GM19193 (cell line): ENCODE data around the gene NINL.

Experiments
- POLR2A ChIP-seq: IDR thresholded peaks from 4 replicates; pipeline ENCODE4 v1.6.1; 2011; ENCODE audit not compliant: insufficient read depth, insufficient read length; ENCODE audit errors: extremely low read depth

Gene NINL

DNA sequence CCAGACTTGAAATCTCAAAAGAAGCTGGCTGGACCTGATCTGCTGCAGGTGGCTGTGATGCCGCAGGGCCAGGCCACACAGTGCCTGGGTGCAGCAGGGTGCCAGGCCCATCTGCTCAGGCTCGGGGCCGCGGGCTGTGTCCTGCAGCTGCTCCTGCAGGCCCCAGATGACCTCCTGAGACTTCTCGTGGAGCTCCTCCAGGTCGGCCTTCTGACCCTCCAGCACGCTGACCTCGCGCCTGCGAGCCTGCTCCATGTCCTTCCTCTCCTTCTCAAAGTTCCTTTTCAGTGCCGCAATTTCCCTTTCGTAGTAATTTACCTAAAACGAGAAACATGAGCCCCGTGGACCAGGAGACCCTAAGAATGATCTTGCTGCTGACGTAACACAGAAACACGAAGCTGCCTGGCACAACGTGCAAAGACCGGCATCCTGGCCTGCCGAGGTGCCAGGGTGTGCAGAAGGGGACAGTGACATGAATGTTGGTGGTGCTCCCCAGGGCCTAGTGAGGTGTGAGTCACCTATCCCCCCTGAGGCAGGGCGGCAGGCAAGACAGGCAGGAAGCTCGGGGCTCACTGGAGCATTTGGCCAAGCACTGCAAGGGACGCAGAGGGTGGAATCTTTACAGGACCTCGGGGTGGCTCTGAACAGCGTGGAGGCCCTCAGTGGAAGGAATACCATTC lies 106.3 kb downstream of the NINL start:
- no peak for TF ChIP-seq POLR2A

DNA sequence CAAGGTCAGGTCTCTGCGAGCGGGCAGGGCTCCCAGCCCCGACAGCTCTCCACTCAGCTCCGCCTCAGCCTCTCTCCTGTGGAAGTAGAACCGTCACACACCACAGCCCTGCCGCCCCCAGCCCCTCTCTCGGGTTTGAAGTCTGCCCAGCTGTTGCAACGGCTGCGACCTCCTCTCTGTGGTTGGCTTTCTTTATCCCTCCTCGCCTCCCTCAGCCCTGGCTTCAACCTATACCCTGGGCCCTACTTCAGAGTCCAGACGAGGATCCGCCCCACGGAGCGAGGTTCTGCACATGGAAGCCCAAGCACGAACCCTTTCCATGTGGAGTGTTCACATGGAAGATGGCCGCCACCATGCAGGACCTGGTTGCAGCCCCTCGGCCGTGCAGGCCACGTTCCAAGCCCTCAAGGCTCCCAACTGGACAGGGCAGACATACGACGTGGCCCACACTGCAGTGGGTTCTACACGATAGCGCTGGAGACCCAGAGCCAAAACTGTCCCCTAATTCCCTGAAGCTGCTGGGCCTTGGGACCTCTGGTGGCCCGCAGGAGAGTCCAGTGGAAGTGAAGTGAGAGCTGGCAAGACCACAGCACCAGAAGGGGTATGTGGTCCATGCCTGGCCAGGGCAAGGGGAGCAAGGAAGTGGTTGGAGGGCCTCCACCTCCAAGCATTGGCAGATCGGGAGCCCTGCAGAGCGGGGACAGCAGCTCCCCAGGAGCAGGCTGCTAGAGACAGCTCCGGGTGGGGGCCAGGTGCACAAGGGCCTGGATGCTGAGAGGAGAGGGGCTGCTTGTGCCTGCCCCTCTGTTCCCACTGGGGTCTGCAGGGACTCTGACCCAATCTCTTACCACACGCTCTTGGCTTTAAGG lies 108.1 kb downstream of the NINL start:
- TF ChIP-seq POLR2A, result no peak

DNA sequence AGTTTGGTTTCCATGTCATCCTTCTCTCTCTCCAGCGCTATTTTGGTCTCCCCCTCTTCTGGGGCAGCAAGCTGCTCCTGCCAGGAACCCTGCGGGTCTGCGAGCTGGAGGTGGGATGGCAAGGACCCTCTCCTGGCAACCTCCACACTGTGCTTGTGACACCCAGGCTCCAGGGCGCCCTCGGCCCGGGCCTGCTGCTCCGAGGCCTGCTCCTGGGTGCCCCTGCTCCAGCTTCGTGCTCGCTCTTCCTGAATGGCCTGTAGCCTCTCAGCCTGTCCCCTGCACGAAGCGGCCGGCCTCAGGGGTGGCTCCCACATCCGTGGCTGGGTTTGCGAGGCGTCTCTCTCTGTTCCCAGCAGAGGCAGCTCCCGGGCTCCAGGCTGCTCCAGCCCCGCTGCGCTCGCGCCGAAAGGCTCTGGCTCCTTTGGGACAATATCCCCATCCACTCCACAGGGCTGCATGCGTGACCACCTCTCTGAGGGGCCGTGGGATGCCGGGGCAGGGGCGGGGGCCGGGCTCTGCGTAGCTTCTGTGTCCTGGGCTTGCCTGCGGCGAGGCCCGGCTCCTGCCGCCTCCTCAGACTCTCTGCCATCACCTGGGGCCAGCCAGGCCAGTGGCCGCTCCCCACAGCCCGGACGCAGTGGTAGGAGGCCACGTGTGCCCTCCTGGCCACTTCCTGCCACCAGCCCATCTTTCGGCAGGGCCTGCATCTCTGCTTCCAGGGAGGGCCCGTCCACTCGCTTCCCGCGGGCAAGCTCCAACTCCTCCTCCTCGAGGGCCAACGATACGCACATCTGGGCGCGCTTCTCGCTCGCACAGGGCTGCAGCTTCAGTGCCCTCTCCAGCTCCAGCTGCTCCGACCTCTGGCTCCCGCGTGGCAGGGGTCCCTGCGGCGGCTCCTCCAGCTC lies 109.0 kb downstream of the NINL start:
- TF ChIP-seq POLR2A, result no peak

DNA sequence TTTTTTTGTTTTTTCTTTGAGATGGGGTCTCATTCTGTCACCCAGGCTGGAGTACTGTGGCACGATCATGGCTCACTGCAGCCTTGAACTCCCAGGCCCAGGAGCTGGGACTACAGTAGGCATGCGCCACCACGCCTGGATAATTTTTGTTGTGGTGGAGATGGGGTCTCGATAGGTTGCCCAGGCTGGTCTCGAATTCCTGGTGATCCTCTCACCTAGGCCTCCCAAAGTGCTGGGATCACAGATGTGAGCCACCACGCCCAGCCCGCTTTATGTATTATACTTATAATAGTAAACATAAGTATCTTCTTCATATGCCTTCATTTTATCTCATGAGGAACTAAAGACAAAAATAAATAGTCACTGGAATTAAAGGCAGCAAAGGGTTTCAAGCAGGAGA lies 114.3 kb downstream of the NINL start:
- TF ChIP-seq POLR2A, result no peak

GRCh38 chr20:25470045-25470444 lies 115.3 kb downstream of the NINL start:
- no peak for TF ChIP-seq POLR2A

DNA sequence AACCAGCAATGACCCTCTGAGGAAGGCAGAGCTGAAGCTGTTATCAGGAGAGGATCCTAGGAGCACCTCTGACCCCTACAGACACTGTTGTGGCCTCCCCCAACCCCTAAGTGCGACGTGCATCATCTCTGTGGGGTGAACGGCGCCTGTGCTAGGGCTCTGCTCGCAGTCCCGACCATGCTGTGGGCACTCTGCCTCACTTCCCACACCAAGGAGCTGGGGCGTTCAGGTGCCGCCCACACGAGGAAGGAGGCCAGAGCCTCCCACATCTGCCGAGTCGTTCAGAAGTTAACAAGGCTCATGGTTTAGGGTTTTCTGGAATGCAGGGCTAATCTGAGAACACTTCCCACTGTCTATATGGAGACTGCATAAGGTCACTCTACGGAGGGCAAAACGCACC lies 115.8 kb downstream of the NINL start:
- TF ChIP-seq POLR2A, result no peak

DNA sequence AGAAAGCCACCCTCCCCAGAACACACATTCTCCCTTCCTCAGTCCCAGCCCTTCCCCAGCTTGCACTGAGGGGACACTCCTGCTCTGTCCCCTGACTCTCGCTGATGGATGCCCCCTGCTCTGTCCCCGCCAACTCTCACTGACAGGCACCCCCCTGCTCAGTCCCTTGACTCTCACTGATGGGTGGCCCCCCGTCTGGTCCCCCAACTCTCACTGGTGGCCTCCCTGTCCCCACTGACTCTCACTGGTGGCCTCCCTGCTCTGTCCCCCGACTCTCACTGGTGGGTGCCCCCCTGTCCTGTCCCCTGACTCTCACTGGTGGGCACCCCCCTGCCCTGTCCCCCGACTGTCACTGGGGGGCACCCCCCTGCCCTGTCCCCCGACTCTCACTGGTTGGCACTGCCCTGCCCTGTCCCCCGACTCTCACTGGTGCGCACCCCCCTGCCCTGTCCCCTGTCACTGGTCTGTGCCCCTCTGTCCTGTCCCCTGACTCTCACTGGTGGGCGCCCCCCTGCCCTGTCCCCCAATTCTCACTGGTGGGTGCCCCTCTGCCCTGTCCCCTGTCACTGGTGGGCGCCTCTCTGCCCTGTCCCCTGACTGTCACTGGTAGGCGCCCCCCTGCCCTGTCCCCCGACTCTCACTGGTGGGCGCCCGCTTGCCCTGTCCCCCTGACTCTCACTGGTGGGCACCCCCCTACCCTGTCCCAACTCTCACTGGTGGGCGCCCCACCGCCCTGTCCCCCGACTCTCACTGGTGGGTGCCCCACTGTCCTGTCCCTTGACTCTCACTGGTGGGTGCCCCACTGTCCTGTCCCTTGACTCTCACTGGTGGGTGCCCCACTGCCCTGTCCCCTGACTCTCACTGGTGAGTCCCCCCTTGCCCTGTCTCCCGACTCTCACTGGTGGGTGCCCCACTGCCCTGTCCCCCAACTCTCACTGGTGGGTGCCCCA lies 116.9 kb downstream of the NINL start:
- TF ChIP-seq POLR2A, result no peak

DNA sequence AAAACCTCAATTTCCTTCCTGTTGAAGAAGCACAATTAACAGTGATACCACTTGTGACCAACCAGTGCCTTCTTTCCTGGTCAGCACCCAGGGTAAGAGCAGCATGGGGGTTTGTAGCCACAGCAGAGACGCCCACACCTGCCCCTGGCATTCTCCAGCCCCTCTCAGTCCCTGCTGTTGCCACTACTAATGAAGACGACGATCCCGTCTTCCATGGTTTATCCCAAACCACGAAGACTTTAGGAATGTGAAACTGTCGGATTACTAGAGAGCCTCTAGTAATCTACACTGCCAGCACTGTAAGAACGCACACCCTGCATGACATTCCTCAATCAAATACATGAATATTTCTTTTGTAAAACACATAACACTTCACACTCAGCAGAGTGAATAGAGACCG lies 117.9 kb downstream of the NINL start:
- TF ChIP-seq POLR2A, result no peak

- no peak for TF ChIP-seq POLR2A
Observed at GRCh38 chr20:25466846-25467245, 118.5 kb downstream of the NINL start.

DNA sequence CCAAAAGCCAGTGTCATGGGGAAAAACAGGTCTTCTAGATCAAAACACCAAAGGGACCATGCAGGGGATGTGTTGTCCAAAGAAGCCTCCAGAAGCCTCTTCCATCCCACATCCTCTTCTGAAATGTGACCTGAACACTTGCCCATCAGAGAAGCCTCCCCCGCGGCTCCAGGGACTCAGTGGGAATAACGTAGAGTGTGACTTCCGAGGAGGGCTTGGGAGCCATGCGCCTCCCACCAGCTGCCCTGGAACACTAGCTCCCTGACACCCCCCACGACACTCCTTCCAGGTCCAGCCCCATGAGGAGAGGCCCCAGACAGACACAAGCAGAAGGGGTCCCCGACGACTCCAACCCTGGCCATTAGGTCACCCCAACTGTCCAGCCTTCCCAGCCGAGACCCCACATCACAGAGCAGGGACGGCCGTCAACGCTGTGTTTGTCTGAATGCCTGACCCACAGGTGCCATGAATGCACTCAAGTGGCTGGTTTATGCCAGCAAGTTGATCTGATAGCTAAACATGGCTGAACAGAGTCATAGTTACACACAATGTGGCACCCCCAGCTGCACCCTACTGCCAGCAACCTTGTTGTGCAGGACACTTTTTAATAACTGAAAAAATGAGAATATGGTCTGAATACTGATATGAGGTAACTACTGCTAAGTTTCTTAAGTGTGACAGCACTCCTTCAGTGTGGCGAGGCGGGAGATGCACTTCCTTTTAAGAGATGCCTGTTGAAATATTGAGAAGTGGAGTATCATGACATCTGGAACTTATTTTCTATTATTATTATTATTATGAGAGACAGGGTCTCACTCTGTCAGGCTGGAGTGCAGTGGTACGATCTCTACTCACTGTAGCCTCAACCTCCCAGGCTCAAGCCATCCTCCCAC lies 119.8 kb downstream of the NINL start:
- no peak for TF ChIP-seq POLR2A

- TF ChIP-seq POLR2A, result no peak
Observed at GRCh38 chr20:25464501-25465242, 120.7 kb downstream of the NINL start.

DNA sequence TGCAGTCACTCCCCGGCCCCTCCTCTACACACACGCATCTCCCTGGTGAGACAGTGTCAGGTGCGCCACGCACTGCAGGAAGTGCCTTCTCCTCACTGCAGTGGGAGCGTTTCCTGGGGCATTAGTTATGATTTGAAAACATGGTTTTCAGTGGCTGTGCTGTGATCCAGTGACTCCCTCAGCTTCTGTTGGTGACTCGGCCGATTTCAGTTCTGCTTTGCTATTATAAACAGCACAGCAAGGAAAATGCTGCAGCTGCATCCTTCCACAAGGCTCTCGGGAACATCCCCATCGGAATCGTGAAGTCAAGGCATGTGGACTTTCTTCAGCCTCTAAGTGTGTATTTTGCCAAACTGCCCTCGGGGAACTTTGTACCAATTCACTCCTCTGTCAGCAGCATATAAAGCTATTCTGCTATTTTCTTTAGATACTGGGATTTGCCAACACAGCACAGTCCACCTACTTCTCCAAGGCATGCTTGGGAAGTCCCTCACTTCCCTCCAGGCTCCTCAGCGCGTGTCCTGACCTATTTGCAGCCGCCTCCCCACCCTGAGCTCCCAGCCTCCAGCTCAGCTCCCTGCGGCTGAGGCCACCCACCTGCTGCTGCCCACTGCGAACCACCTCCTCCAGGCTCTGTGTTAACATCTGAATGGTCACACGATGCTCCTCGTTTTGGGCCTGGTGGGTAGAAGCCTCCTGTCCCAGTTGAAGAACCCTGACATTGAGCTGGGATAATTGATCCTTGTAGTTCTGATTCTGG lies 123.4 kb downstream of the NINL start:
- TF ChIP-seq POLR2A, result no peak
